ENCODE results near the gene ATP8B2.
"Not testable (repeated sequence)": the region's sequence is repeated elsewhere in the genome, so short reads cannot be mapped to it uniquely, and the experiment has no call there.

The ATP8B2 gene

GRCh38 chr1:154348429-154349076 lies 23.2 kb downstream of the ATP8B2 start:
- DNase-seq = no peak

GRCh38 chr1:154349121-154349520 lies 23.8 kb downstream of the ATP8B2 start:
- DNase-seq = no peak

GRCh38 chr1:154350383-154350782 lies 25.1 kb downstream of the ATP8B2 start:
- DNase-seq = no peak

GRCh38 chr1:154351363-154352068 lies 26.2 kb downstream of the ATP8B2 start:
- peak; percentile 80 for DNase-seq

- DNase-seq = no peak
Measured at GRCh38 chr1:154352245-154352580, 26.9 kb downstream of the ATP8B2 start.

- peak; percentile 21 for DNase-seq
Measured at GRCh38 chr1:154352581-154353459, 27.5 kb downstream of the ATP8B2 start.

DNA sequence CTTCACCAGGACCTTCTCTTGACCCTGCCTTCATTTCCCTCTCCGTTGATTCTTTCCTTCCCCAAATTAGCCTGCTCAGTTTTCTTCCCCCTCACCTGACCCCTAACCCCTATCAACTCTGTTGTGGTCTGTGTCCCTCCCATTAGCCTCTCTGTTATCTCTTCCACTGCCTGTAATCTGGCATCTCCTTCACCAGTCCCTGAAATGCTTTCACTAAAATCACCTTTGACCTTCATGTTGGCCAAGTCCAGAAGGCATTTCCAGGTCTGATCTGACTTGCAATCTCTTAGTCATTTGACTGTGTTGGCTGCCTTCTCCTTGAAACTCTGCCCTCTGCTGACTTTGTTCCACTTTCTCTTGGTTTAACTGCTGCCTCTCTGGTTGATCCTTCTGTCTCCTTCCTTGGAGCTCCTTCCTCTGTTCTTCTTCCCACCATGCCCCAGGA lies 28.2 kb downstream of the ATP8B2 start:
- no peak for DNase-seq

DNA sequence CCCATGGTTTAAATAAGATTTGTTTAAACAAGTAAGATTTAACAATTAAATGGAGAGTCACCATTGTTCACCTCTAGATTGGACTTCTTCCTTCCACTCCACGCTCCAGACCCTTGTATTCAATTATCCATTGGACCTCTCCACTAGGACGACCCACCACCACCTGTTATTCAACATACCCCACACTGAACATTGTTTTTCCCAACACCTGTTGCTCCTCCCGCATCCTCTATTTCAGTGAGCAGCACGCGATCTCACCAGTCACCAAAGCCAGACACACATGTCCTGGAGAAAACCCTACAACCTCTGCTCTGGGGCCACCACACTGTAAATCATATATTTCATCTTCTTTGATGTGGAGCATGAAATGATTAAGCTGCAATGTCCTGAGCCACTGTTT lies 28.6 kb downstream of the ATP8B2 start:
- no peak for DNase-seq

DNA sequence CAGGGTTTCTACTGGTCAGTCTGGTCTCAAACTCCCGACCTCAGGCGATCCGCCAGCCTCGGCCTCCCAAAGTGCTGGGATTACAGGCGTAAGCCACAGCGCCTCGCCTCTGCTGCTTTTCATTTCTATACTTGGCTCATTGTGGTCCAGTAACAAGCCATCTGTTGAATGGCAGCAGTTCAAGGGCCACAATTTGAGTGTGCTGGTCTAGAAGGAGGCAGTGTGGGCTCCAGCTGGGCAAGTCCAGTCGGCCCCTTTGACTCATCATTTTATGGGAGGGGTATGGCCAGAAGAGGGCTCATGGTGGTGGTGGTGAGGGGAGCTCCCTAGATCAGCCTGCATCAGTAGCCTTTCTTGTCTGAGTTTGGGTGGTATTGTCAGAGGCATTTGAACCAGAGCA lies 33.2 kb downstream of the ATP8B2 start:
- no peak for DNase-seq

- DNase-seq = no peak
Measured at GRCh38 chr1:154360288-154360687, 35.0 kb downstream of the ATP8B2 start.

- not testable (repeated sequence) for DNase-seq
Measured at GRCh38 chr1:154360881-154361280, 35.6 kb downstream of the ATP8B2 start.

DNA sequence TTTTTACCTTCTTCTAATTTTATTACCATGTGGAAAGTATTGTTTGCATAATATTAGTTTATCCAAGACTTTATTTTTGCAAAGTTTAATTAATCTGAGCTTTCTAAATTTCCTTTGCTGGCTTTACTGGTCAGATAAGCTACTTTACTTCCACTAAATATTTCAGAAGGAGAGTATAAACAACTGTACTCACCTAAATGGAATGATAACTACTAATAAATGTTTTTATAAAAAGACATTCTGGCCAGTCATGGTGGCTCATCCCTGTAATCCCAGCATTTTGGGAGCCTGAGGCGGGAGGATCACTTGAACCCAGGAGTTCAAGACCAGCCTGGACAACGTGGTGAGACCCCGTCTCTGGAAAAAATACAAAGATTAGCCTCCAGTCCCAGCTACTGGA lies 36.0 kb downstream of the ATP8B2 start:
- DNase-seq = no peak

DNA sequence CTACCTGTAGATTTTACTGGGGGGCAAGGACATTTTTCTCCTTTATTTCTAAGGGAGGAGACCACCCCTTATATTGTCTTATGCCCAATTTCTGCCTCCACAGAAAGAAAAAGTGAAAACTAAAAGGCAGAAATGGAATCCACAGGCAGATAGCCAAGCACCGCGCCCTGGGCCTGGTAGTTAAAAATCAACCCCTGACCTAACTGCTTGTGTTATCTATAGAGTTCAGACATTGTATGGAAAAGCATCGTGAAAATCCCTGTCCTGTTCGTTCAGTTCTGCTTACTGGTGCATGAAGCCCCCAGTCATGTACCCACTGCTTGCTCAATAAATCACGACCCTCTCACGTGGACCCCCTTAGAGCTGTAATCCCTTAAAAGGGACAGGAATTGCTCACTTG lies 46.1 kb downstream of the ATP8B2 start:
- no peak for DNase-seq

DNA sequence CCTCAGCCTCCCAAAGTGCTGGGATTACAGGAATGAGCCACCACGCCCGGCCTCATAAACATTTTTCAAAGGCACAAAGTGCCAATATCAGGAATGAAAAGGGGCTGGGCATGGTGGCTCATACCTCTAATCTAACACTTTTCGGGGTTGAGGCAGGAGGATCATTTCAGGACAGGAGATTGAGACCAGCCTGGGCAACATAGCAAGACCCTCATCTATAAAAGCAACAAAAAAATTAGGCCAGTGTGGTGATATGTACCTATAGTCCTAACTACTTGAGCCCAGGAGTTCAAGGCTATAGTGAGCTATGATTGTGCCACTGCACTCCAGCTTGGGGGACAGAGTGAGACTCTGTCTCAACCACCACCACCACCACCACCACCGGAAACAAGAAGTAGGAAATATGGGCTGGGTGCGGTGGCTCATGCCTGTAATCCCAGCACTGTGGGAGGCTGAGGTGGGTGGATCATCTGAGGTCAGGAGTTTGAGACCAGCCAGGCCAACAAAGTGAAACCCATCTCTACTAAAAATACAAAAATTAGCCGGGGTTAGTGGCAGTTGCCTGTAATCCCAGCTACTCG lies 48.5 kb downstream of the ATP8B2 start:
- not testable (repeated sequence) for DNase-seq

DNA sequence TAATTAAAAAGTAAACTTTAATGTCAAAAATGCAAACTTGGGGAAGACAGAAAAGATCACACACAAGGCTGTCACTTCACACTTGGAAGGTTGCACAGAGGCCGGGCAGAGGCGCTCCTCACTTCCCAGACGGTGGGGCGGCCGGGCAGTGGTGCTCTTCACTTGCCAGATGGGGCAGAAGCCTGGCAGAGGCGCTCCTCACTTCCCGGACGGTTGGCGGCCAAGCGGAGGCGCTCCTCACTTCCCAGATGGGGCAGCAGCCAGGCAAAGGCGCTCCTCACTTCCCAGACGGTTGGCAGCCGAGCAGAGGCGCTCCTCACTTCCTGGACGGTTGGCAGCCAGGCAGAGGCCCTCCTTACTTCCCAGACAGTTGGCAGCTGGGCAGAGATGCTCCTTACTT lies 54.0 kb downstream of the ATP8B2 start:
- DNase-seq = no peak

GRCh38 chr1:154384650-154385489 lies 59.5 kb downstream of the ATP8B2 start:
- no peak for DNase-seq

GRCh38 chr1:154386643-154387352 lies 61.5 kb downstream of the ATP8B2 start:
- no peak for DNase-seq

DNA sequence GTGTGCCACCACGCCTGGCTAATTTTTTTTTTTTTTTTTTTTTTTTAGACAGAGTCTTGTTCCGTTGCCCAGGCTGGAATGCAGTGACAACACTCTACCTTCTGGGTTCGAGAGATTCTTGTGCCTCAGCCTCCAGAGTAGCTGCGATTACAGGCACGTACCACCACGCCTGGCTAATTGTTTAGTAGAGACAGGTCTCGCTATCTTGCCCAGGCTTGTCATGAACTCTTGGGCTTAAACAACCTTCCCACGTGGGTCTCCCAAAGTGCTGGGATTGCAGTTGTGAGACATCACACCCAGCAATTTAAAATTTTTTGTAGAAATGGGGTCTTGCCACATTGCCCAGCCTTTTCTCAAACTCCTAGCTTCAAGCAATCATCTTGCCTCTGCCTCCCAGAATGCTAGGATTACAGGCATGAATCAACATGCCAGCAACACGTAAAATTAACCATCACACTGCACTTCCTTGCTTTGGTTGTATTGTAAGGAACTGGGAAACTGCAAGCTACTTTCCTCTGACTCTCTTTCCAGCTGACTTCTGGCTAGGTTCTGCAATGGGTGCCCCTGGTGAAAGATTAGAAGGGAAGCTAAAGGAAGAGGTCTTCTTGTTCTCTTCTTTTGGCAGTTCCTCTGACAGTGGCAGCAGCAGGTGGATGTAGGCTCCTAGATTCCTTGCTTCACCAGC lies 65.9 kb downstream of the ATP8B2 start:
- DNase-seq = no peak

DNA sequence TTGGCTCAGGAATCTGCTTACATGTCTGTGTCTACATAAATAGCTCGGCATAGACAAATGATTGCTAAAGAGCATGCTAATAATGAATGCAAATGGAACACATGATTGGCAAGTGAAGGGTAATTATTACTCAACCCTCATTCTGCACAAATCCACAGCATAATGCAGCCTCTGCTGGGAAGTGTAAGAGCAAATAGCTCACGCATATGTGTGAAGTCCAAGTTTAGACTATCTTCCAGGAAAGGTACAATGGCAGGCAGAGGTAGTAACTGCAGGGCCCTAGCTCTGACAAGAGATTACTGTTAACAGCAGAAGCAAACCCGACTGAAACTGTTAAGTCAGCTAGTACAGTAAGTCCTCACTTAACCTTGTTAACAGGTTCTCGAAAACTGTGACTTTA lies 72.8 kb downstream of the ATP8B2 start:
- no peak for DNase-seq

GRCh38 chr1:154398678-154399077 lies 73.4 kb downstream of the ATP8B2 start:
- DNase-seq = no peak

DNA sequence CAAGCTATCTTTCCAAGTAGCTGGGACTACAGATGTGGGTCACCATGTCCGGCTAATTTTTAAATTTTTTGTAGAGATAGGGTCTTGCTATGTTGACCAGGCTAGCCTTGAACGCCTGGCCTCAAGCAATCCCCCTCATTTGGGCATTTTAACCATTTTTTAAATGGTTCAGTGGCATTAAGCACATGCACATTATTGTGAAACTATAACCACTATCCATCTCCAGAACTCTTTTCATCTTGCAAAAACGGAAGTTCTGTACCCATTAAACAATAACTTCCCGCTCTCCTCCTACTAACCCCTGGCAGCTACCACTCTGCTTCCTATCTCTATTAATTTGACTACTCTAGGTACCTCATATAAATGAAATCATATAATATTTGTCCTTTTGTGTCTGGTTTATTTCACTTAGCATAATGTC lies 75.1 kb downstream of the ATP8B2 start:
- DNase-seq = no peak

Measured in DMS153 (cell line).